AG20443 (cell line): ENCODE data around the gene THAP11.
"Not testable (repeated sequence)": the region's sequence is repeated elsewhere in the genome, so short reads cannot be mapped to it uniquely, and the experiment has no call there.

Experiments used
- DNase-seq: peaks from one replicate; pipeline ENCODE4 v3.0.0; 2012; ENCODE audit warnings: low spot score, mixed read lengths

THAP11 gene

DNA sequence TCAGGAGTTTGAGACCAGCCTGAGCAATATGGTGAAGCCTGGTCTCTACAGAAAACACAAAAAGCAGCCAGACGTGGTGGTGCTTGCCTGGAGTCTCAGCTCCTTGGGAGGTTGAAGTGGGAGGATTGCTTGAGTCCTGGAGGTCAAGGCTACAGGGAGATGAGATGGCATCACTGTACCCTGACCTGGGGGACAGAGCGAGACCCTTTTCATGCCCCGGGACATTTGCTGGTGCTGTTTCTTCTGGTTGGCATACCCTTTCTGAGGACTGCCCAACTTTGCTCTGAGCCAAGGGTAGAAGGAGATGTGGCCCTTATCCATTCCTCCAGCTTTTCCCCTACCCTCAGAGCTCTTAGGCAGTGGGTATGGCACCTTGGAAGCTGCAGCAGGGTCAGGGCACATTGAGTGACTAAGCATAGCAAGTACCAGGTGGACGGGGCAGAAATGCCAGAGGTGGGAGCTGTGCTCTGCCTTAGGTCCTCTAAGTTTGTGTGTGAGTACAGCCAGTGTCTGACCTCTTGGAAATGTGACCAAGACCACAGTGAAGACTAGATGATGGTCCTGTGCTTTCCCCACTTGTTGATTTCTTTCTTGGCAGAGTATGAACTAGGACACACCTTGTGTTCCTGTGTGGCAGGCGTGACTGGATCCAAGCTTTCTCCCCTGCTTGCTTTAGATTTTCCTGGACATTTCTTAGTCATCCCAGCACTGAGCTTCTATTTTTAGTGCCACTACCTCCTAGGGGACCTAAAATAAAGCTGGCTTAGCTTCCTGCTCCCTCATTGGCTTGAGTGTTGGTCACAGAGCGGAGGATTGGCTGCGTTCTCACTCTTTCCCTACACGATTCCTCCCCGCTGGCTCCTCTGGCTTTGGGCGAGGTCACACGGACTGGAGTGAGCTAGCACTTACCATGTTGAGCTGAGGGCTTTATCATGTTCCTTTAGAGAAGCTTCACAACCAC lies 20.8 kb downstream of the THAP11 start:
- DNase-seq = peak; percentile 18

DNA sequence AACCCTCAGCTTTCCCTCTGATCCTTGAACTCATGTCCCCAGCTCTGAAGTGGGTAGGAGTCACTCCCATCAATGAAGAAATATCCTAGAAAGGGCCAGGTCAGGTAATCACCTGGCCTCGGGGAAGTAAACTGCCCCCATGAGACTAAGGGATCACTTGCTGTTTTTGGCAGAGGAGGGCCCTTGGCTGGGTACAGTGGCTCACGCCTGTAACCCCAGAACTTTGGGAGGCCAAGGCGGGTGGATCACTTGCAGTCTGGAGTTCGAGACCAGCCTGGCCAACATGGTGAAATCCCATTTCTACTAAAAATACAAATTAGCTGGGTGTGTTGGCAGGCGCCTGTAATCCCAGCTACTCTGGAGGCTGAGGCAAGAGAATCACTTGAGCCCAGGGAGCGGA lies 21.9 kb downstream of the THAP11 start:
- not testable (repeated sequence) for DNase-seq

DNA sequence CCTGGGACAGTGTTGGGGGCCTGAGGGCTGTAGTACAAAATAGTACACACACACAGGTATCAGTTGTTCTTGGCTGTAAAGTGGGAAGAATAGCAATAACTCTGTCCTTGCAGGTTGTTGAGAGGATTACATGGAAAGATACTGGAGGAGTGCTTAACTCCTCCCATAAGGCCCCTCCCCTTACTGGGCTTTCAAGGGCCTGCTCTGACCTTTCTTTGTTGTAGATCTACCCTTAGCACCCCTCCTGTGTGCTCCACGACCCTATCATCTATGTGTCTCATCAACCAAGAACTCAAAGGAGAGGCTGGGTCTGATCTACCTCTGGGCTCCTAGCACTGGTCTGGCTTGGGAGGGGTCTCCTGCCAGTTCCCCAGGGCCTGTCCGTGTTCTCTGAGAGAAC lies 22.5 kb downstream of the THAP11 start:
- DNase-seq = no peak

DNA sequence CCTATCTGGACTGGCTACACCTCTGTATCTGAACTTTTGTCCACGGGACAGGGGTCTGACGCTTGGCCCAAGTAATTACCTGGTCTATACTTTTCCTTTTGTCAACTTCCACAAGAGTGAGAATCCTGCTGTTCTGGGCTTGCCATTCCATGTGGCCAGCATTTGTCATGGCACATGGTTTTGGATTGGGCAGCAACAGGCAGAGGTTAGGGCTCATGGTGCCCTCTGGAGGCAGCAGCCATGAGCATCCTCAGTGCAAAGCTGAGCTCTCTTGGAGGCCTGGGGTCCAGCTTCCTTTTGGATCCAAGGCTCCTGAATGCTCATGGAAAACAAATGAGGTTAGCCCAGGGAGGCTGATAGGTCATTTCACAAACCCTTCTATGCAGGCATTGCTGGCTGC lies 23.2 kb downstream of the THAP11 start:
- peak; percentile 61 for DNase-seq

DNA sequence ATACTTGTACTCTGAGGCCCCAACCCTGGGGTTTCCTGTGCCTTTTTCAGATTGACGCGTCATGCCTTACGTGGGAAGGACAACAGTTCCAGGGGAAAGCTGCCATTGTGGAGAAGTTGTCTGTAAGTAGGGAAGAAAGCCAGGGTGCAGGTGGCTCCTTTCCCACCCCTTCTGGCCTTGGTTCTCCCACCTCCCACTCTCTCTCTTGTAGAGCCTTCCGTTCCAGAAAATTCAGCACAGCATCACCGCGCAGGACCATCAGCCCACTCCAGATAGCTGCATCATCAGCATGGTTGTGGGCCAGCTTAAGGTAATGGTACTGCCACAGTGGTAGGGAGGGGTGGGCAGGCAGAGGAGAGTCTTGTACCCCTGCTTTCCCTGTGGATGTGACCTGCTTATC lies 26.2 kb downstream of the THAP11 start:
- no peak for DNase-seq

DNA sequence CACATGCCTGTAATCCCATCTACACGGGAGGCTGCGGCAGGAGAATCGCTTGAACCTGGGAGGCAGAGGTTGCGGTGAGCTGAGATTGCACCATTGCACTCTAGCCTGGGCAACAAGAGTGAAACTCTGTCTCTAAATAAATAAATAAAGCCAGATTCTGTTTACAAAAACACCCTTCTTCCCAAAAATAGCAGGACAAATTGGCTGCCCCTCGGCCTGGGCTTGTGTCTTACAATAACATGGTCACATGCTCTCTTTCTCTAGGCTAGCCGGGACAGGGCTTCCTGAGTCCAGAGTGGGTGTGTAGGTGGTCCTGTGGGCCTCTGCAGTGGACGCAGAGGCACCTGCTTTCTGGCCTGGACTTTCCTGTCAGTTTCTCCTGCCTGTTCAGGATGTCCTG lies 27.5 kb downstream of the THAP11 start:
- no peak for DNase-seq

DNA sequence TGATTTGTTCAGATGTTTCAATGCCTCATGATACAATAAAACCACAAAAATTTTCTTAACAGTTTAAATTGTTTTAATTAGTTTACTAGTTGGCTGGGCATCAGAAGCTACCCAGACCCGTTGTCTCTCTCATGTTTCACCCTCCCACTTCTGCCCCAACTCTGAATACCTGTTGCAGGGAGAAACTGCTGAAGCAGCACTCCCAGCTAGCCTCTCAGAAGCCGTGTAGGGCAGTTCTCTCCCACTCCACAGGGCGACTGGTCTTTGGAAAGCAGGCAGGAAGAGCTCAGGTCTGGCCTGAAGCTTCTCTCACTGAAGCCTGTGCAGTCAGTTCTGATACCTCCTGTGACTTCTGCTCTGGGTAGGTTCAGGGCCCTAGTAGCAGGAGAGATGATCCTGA lies 29.1 kb downstream of the THAP11 start:
- DNase-seq = no peak

DNA sequence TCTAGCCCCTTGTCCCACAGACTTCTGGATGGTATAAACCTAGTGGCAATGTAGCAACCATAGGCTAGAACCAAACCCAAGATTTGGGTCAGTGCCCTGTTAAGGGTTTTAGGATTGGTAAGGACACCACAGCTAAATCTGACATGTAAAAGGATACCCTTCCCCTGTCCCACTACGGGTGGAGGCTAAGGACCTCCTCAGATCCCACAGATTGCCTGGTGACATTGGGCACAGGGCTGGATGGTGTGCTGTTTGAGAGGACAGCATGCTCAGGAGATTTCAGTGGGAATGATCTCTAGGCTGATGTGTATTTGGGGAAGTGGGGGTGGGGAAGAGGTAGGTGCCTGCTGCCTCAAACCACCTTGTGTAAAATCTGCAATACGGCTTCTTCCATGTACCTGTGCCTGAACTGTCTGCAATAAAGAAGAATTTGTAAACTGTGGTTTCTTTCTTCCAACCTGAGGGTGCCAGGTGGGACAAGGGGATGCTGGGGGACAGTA lies 30.1 kb downstream of the THAP11 start:
- DNase-seq = no peak

DNA sequence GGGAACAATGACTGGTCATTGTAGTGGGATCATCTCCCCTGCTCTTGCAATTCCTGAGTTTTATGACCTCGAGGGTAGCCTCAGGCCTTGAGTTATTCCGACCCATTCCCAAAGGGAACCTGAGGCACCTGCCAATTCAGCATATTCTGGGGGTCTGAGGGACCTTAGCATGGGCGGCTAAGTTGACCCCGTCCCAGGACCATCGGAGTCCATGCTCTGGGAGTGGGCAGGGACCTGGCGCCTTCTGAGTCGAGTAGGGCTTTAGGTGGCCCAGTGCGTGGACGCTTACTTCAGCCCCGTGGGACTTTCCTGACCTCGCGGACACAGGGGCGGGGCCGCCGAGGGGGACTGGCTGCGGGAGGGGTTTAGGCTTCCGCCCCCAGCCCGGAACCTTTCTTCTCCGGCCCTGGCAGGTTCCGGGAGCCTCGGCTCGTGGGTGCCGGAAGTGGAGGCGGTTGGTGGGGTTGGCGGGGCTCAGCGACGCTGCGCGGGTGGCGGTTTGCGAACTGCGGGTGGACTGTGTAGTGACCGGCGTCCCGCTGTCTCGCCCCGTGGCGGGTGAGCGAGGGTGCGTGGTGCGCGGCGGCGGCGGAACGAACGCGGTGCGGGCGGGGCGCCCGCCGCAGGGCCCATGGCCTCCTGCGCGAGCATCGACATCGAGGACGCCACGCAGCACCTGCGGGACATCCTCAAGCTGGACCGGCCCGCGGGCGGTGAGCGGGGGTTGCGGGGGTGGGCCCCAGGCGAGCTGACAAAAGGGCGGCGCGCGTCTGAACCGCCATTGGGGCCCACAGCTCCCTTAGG lies 30.7 kb downstream of the THAP11 start, which contains the start of gene EDC4:
TSS of gene EDC4 (plus strand) at position 422 of the 804 bp plus-strand sequence. CDS start at position 632, 210 bp downstream.
- peak; percentile 95 for DNase-seq

DNA sequence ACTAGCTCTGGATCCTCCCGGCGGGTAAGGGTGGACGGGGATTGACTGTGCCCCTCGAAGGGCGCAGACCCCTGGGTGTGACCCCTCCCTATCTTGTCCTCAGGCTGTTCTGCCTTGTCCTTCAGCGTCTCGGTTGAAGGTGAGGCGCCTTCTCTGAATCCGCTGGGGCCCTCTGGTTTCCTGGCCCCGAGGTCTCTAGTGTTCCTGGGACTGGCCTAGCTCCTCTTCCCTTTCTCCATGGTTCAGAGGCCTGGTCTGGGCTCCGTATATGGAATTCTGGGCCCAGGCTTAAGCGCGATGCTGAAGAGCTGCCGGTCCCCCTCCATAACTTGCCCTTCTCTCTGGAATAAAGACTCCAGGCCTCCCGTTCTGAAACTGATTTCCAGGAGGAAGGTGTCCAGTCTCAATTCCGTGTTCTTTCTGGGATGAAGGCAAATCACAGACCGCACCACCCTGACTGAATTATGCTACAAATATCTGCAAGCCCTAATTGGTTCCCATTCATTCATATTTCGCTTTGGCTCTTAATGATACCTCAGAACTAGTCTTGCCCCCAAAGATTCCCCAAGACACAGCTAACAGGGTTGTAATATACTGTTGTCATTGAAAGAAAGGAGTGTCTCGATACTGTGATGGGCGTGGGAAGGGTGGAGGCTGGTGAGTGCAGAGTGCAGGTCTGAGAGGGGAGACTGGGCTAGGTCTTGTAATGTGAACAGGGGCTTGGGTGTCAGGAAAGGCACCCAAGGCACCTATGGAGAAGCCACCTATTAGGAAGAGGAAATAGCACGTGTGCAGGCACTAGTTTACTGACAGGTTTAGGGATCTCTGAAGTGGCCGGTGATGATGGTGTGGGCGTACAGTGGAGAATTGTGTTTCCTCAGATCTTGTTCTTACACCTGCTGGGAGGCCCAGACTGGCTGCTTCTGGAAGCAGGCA lies 31.6 kb downstream of the THAP11 start:
- DNase-seq = peak; percentile 31

DNA sequence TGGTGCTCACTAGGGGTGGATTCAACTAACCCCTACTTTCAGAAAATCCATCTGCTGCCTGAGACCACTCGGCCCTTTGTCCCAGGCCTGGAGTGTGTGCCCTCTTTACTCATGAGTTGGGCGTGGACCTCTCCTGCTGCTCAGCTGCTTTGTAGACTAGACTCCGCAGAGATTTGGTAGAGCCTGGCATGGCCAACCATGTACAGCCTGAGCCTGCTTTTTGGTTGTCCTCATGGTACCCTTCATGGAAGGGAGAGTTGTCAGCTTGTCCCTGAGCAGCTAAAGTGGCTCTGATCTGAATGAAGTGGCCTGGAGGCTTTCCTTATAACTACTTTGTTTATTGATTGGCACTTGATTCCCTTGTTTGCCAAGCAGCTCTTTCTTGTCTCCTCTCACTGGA lies 32.3 kb downstream of the THAP11 start:
- no peak for DNase-seq

DNA sequence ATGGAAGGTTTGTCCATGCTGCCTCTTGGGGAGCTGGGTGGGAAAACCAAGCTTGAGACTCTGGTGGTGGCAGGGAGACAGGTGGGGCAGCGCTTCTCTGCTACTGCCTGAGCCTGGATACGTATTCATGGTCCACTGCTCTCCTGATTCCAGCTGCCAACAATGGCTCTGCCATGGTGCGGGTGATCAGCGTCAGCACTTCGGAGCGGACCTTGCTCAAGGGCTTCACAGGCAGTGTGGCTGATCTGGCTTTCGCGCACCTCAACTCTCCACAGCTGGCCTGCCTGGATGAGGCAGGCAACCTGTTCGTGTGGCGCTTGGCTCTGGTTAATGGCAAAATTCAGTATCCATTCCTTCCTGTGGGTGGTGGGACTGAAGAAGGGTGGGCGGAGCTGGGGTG lies 34.9 kb downstream of the THAP11 start:
- DNase-seq = no peak

DNA sequence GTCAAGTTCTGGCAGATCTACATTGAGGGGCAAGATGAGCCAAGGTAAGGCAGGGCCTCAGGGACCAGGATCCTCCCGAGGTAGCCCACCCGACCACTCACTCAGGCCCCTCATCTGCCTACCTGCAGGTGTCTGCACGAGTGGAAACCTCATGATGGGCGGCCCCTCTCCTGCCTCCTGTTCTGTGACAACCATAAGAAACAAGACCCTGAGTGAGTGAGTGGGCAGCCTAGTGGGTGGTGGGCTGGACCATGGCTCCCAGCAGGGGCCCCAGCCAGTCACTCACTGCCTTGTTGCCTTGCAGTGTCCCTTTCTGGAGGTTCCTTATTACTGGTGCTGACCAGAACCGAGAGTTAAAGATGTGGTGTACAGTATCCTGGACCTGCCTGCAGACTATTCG lies 36.1 kb downstream of the THAP11 start:
- no peak for DNase-seq

DNA sequence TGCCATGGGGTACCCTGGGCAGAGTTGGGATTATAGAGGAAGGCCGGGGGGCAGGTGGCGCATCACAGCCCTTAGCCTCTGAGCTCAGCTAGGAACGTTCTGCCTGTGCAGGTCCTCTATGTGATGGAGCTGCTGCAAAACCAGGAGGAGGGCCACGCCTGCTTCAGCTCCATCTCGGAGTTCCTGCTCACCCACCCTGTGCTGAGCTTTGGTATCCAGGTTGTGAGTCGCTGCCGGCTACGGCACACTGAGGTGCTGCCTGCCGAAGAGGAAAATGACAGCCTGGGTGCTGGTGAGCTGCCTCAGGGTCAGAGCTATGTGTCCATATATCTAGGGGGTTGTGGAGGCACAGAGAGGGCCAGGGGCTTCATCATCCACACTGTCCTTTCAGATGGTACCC lies 36.7 kb downstream of the THAP11 start:
- DNase-seq = no peak

DNA sequence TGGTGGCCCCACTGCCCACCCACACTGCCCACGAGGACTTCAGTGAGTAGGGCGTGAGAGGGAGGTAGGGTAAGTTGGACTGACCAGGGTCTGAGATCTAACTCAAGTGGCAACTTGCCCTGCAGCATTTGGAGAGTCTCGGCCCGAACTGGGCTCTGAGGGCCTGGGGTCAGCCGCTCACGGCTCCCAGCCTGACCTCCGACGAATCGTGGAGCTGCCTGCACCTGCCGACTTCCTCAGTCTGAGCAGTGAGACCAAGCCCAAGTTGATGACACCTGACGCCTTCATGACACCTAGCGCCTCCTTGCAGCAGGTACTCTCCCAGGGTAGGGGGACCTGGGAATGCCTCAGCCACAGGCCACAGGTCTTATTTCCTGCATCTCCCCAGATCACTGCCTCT lies 37.3 kb downstream of the THAP11 start:
- no peak for DNase-seq

DNA sequence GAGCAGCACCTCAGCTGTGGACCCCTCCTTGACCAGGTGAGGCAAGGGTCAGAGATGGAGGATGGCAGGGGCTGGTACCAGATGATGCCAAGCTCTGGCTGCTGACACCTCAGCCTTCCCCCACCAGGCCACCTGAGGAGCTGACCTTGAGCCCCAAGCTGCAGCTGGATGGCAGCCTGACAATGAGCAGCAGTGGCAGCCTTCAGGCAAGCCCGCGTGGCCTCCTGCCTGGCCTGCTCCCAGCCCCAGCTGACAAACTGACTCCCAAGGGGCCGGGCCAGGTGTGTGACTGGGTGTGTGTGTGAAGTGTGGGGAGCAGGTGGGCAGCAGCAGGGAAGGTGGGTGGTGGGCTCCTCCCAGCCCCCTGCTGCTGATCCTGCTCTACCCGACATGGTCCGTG lies 37.8 kb downstream of the THAP11 start:
- DNase-seq = no peak

DNA sequence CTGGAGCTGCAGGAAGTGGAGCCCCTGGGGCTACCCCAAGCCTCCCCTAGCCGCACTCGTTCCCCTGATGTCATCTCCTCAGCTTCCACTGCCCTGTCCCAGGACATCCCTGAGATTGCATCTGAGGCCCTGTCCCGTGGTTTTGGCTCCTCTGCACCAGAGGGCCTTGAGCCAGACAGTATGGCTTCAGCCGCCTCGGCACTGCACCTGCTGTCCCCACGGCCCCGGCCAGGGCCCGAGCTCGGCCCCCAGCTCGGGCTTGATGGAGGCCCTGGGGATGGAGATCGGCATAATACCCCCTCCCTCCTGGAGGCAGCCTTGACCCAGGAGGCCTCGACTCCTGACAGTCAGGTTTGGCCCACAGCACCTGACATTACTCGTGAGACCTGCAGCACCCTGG lies 38.5 kb downstream of the THAP11 start:
- no peak for DNase-seq

DNA sequence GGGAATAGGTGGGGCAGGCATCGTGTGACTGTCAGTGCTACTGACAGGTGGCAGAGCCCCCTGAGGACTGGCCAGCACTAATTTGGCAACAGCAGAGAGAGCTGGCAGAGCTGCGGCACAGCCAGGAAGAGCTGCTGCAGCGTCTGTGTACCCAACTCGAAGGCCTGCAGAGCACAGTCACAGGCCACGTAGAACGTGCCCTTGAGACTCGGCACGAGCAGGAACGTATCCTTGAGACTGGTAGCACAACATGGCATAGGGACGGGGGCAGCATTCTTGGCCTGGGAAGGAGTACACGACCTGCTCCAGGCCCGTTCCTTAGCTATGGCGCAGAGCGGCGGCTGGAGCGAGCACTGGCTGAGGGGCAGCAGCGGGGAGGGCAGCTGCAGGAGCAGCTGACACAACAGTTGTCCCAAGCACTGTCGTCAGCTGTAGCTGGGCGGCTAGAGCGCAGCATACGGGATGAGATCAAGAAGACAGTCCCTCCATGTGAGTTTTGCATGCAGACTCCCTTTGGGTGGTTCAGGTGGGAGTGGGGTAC lies 39.6 kb downstream of the THAP11 start:
- no peak for DNase-seq

DNA sequence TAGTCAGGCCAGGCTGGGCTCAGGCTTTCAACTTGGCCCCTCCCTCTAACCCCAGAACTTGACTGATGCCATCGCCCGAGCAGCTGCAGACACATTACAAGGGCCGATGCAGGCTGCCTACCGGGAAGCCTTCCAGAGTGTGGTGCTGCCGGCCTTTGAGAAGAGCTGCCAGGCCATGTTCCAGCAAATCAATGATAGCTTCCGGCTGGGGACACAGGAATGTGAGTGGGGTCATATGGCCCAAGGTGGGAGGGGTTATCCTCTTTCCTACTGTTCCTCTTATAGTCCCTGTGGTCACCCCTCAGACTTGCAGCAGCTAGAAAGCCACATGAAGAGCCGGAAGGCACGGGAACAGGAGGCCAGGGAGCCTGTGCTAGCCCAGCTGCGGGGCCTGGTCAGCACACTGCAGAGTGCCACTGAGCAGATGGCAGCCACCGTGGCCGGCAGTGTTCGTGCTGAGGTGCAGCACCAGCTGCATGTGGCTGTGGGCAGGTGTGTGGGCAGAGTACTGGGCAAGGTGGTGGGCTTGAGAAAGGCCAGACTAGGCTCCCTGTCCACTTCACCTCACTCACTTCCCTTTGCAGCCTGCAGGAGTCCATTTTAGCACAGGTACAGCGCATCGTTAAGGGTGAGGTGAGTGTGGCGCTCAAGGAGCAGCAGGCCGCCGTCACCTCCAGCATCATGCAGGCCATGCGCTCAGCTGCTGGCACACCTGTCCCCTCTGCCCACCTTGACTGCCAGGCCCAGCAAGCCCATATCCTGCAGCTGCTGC lies 40.4 kb downstream of the THAP11 start:
- no peak for DNase-seq

DNA sequence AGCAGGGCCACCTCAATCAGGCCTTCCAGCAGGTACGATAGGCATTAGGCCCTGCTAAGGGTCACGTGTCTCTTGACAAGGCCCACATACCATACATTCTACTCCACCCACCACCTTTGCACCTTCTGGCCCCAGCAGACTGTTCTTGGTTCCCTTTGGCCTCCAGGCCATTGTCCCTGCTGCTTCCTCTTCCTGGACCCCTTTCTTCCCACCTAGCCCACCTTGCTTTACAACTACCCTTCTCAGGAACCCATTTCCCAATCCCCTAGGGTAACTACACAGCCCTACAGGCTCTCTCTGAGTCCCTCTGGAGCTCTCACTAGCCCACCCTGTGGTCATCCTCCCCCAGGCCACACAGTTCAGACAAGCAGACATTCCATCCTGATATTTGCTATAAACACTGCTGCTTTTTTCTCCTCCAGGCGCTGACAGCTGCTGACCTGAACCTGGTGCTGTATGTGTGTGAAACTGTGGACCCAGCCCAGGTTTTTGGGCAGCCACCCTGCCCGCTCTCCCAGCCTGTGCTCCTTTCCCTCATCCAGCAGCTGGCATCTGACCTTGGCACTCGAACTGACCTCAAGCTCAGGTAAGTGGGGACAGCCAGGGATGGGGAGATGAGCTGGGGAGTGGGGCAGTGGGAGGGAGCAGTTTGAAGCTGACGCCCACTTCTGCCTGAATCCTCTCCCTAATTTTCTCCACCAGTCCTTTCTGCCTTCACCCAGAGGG lies 41.2 kb downstream of the THAP11 start:
- no peak for DNase-seq
